SK-N-SH treated with all-trans-retinoic acid at 6 μM for 48 hours (cell line): ENCODE measurements around the gene KLHDC4.

Experiments
- ARNTL ChIP-seq: fragments of 450-650 bp; formaldehyde crosslinking; IDR thresholded peaks from 2 replicates; pipeline ENCODE4 v1.5.0; 2020; ENCODE audit warnings: low read depth, mild to moderate bottlenecking, moderate library complexity, borderline replicate concordance
- CREB5 ChIP-seq: fragments of 250-450 bp; sonication (Bioruptor Pico); IDR thresholded peaks from 2 replicates; pipeline ENCODE4 v1.5.1; 2020; ENCODE audit warnings: low read depth, mild to moderate bottlenecking, moderate library complexity
- ESRRG ChIP-seq: fragments of 250-450 bp; sonication (Bioruptor Pico); IDR thresholded peaks from 2 replicates; pipeline ENCODE4 v1.6.1; 2021; ENCODE audit warnings: mild to moderate bottlenecking
- GLIS3 ChIP-seq: fragments of 250-450 bp; sonication (Bioruptor Pico); IDR thresholded peaks from 2 replicates; pipeline ENCODE4 v1.5.0; 2020; ENCODE audit warnings: mild to moderate bottlenecking, moderate library complexity
- OSR1 ChIP-seq: fragments of 250-450 bp; sonication (Bioruptor Pico); IDR thresholded peaks from 2 replicates; pipeline ENCODE4 v1.8.0; 2022; ENCODE audit warnings: moderate library complexity, mild to moderate bottlenecking, inconsistent platforms
- PATZ1 ChIP-seq: fragments of 250-450 bp; sonication (Bioruptor Pico); IDR thresholded peaks from 2 replicates; pipeline ENCODE4 v1.8.0; 2020; ENCODE audit warnings: mild to moderate bottlenecking, moderate library complexity, borderline replicate concordance
- TOX ChIP-seq: fragments of 250-450 bp; sonication (Bioruptor Pico); IDR thresholded peaks from 2 replicates; pipeline ENCODE4 v1.8.0; 2021; ENCODE audit warnings: mild to moderate bottlenecking, moderate library complexity, borderline replicate concordance
- TSHZ2 ChIP-seq: fragments of 250-450 bp; sonication (Bioruptor Pico); IDR thresholded peaks from 2 replicates; pipeline ENCODE4 v1.5.0; 2020; ENCODE audit warnings: mild to moderate bottlenecking, moderate library complexity
- ZFP3 ChIP-seq: fragments of 250-450 bp; sonication (Bioruptor Pico); IDR thresholded peaks from 2 replicates; pipeline ENCODE4 v1.5.0; 2020; ENCODE audit warnings: mild to moderate bottlenecking, moderate library complexity
- ZNF565 ChIP-seq: fragments of 450-650 bp; formaldehyde crosslinking; conservative IDR thresholded peaks from 2 replicates; pipeline ENCODE4 v1.5.0; 2020; ENCODE audit warnings: low read depth, mild to moderate bottlenecking, moderate library complexity

GRCh38 chr16:87754535-87754934, 11.3 kb downstream of the KLHDC4 start:
- TF ChIP-seq ARNTL (CRISPR knock-in tag) (no peak), TOX (CRISPR knock-in tag) (no peak), TSHZ2 (no peak), ZNF565 (no peak), CREB5 (CRISPR knock-in tag) (no peak), ESRRG (CRISPR knock-in tag) (no peak), OSR1 (CRISPR knock-in tag) (no peak), GLIS3 (CRISPR knock-in tag) (no peak), ZFP3 (no peak), PATZ1 (CRISPR knock-in tag) (no peak)
